Stimulated activated CD8-positive, alpha-beta memory T cell treated with anti-CD3 and anti-CD28 coated beads, Interleukin-12 subunit alpha, Interleukin-12 subunit beta, amount 100 ng/mL, for 24 hours (primary cell): ENCODE results near the gene CUX1.
"Not testable (repeated sequence)": the region's sequence is repeated elsewhere in the genome, so short reads cannot be mapped to it uniquely, and the experiment has no call there.

ENCODE experiments used
- DNase-seq: peaks from one replicate; pipeline ENCODE4 v3.0.0-alpha.2; 2020; ENCODE audit errors: extremely low read depth

The CUX1 gene

DNA sequence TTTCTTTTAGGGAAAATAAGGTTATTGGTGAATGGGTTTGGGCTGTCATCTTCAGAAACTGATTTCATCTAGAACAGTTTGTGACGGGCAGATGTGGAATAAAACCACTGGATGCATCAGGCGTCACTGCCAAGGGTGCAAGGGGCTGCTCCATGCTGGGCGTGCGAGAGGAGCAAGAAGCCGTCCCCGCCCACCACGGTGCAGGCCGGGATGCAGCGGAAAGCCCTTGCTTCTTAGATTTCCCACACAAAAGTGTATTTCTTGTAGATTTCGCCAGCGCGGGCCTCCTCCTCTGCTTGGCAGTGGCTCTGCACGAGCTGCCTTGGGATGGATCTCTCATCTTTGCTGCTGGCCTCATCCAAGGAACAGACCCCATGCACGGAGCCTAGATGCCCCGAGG lies 189.3 kb downstream of the CUX1 start:
- DNase-seq = no peak

DNA sequence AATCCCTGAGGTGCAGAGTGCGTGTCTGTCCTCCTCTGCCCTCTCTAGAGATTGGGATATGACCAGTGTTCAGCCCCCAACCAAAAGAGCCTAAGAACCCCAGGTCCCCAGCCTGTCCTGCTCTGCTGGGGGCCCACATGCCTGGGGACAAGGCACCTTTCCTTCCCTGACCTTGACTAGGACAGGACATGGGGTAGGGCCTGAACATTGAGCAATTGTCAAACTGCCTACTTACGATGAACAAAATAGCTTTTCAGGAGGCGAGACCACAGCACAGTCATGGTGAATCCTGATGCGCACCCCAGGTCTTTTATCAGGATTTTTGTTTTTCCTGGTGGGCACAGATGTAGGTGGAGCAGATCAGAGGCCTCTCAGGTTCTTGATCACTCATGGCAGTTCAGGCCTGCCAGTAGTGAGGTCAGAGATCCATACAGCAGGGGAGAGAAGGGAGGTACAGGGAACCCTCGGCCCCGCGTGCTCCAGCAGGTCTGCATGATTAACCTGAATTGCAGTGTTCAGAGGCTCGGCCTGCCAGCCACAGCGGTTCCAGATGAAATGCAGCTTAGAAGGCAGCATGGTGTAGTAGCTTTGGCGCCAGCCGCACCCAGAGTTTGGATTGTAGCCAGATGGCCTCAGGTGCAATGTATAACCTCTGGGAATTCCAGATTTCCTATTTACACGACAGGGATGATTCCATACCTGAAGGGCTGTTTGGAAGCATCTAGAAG lies 191.3 kb downstream of the CUX1 start:
- DNase-seq = no peak

DNA sequence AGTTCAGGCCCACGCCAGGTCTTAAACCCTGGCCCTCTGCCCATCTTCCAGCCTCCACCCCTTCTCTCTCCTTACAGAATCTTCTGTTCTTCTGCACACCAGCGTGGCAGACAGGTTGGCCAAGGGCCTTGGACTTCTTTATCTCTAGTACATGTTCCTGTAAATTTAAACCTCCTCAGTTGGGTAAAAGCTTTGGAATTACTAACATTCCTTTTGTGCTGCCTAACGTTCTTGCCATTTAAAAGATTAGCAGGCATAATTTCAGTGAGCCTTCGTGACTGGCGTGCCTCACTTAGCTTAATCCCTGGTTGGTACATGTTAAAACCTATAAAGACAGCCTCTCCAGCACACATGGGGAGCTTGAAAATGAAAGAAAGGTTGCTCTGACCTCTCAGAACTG lies 192.2 kb downstream of the CUX1 start:
- DNase-seq = no peak

DNA sequence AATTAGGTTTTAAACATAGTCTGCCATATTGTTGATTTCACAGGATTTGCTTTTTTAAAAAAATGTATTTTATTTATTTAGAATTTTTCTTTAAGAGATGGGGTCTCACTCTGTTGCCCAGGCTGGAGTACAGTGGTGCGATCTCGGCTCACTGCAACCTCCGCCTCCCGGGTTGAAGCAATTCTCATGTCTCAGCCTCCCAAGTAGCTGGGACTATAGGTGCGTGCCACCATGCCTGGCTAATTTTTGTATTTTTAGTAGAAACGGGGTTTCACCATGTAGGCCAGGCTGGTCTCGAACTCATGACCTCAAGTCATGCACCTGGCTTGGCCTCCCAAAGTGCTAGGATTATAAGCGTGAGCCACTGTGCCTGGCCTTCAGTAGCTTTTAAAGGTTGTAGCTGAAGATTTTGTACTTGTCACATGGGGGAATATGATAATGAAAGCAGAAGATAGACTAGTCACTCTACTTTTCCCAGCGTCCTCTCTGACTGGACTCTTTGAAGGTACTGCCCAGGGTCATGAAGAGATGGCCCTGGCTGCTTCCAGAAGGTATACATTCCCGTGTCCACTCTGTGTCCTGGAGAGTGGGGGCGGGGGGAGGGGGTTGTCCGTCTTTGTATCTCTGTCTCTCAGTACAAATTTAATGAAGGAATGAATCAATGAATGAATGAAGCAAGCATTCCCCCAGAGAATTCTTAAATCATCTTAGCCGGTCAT lies 194.8 kb downstream of the CUX1 start:
- not testable (repeated sequence) for DNase-seq

DNA sequence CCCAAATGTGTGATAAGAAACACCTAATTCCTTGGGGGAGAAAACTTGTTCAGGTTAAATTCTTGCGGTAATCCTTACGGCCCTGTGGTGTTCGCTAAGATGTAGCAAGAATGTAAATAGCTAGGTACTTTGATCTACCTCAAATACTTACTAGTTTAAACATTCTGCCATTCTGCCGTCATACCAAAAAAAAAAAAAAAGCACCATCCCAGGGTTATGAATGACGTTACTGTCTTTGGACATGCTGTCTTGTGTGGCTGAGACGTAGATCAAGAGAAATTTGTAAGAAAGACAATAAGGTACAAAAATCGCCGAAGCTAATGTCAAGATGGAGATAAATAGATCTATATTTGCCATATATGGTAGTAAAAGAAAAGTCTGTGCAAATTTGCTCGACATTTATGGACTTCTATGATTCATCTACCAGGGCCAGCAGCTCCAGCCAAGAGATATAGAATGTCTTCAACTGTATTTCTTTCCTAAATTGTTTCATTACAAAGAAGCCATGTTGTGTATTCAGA lies 195.6 kb downstream of the CUX1 start:
- DNase-seq = no peak

DNA sequence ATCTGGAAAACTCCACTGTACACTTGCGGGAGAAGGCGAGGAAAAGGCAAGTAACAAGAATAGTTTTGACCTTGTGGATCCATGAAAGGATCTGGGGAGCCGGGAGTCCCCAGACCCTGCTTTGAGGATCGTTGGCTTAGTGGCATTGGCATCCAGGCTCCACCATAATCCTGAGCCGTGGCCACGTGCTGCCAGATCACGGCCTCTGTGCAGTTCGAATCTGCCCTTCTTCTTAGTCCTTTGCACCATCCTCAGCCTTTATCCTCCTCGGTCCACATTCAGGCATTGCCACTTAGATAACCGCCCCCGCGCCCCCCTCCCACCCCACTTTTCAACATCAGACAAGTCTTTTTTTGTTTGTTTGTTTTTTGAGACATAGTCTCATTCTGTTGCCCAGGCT lies 201.4 kb downstream of the CUX1 start:
- no peak for DNase-seq

DNA sequence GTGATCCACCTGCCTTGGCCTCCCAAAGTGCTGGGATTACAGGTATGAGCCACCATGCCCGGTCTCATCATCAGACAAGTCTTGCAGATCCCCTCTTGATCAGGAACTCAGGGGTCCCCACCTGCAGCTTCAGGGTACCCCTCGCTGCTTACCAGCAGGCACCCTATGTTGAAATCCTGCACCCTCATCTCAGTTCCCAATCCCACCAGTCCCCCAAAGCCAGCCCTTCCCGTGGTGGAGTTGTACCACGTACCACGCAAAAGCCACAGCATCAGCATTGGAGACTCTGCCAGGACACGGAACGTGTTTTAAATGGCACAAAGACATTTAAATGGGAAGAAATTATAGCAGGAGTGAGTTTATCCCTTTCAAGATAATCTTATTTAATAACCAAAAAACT lies 202.0 kb downstream of the CUX1 start:
- no peak for DNase-seq

DNA sequence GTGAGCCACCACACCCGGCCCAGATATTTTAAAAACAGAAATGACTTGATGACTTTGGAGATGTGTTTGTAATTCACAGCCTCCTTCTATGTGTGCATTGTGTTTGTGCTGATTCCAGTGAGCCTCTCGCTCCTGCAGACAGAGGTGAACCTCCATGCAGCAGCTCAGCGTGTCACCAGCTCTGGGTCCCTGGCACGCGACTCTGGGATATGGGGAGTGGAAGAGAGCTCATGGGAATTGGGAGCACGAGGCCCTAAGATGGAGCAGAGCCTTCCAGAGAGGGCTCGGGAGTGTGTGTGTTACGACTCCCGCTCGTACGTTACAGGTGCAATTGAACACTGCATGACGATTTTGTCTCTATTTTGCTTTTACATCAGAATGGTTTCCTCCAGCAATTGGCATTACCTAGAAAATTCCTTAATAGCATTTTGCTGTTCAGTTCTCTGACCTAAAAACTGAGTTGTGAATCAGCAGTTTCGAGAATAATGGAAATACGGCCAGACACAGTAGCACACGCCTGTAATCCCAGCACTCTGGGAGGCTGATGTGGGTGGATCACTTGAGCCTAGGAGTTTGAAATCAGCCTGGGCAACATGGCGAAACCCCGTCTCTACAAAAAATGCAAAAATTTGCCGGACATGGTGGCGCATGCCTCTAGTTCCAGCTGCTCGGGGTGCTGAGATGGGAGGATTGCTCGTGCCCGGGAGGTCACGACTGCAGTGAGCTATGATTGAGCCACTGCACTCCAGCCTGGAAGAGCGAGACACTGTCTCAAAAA lies 204.6 kb downstream of the CUX1 start:
- no peak for DNase-seq

DNA sequence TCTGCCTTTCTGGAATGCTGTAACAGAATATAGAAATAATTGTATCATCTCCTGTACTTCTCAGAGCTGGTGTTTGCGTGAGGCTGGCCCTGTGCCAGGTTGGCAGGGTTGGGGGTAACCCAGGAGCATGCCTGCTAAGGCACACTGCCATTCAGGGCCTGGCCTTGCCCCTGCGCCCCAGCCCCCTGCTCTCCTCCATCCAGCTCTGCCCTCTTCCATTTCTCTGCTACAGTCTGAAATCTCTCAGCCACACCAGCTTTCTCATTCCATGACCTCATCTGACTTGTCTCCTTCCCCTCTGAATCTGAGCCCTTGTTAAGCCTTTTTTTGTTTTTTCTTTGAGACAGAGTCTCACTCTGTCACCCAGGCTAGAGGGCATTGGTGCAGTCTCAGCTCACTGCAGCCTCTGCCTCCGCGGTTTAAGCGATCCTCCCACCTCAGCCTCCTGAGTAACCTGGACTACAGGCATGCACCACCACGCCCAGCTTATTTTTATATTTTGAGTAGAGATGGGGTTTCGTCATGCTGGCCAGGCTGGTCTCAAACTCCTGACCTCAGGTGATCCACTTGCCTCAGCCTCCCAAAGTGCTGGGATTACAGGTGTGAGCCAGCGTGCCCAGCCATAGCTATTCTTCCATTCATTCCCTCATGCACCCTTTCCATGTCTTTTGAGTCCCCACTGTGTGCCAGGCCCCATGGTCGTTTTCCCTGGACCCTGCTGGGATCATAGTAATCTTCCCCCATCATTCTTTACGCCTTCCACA lies 206.8 kb downstream of the CUX1 start:
- no peak for DNase-seq

DNA sequence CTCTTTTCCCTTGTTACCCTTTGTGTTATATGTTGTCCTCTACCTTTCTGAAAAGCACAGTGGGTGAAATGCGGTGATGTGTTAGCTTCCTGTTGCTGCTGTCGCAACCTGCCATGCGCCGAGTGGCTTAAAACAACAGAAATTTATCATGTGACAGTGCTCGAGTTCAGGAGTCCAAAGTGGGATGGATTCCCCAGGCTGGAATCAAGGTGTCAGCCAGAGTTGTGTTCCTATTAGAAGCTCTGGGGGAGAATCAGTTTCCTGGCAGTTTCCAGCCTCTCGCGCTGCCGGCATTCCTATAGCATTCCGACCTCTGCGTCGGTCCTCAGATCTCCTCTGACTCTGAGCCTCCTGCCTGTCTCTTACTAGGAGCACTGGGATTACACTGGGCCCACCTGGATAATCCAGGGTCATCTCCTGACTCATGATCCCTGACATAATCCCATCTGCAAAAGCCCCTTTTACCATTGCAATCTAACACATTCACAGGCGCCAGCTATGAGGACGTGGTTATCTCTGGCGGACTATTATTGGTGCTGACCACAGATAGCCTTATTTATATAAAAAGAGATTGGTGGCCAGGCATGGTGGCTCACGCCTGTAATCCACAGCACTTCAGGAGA lies 207.5 kb downstream of the CUX1 start:
- DNase-seq = no peak

DNA sequence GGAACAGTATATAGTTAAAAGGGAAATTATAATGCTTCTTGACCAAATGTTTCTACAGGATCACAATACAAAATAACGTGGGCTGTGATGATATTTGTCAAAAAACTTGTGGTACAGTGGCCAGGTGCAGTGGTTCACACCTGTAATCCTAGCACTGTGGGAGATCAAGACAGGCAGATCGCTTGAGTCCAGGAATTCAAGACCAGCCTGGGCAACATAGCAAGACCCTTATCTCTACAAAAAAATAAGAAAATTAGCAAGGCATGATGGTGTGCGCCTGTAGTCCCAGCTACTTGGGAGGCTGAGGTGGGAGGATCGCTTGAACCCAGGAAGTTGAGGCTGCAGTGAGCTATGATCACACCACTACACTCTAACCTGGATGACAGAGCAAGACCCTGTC lies 208.4 kb downstream of the CUX1 start:
- not testable (repeated sequence) for DNase-seq

DNA sequence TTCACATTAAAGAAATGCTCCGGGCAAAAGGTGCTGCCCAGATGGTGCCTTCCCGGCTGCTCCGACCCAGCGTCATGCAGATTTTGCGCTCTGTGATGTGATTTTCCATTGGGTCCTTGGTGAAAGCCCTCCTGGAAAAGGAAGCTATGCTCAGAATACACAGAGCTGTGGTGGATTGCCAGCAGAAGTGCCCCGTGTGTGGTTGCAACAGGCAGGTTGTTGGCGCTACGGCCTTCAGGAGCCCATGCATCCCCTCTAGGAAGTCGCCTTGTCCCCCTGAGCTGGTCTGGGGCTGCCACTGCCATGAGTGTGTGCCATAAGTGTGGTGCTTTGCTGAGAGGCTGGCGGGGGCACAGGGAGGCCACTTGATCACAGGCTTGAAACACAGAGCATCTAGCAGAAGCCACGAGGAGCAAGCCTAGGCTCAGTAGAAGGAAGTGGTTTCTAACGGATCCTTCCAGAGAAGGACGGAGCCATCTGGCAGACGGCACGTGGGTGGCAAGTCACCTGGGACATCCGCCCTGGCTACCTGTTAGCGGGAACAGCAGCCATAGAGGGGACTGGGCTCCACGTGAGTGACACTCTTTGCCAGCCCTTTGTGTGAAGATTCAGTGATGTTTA lies 210.9 kb downstream of the CUX1 start:
- DNase-seq = no peak

DNA sequence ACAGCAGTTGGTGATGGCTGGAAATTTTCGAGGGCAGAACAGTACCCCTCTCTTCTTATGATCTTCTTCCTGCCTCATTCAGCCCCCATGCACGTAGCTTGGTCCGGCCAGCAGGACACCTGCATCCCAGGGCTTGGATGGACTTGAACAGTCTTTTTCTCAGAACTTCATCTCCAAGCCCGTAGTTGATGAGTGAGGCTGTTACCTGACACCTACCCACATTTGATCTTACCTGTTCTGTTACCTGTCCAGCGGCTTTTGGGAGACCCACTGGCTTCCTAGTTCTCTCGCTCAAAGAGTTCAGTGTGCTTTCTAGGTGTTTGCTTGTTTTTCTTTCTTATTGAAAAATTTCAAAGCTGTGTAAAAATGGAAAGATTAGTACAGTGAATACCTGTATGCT lies 212.2 kb downstream of the CUX1 start:
- DNase-seq = no peak

DNA sequence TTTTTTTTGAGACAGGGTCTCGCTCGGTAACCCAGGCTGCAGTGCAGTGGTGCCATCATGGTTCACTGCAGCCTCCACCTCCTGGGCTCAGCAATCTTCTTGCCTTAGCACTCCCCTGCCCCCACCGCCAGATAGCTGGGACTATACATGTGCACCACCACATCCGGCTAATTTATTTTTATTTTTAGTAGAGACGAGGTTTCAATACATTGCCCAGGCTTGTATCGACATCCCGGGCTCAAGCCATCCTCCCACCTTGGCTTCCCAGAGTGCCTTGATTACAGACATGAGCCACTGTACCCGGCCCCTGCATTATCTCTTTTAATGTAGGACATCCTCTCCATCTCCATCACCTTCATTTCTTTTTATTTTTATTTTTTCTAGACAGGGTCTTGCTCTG lies 213.3 kb downstream of the CUX1 start:
- DNase-seq = no peak

DNA sequence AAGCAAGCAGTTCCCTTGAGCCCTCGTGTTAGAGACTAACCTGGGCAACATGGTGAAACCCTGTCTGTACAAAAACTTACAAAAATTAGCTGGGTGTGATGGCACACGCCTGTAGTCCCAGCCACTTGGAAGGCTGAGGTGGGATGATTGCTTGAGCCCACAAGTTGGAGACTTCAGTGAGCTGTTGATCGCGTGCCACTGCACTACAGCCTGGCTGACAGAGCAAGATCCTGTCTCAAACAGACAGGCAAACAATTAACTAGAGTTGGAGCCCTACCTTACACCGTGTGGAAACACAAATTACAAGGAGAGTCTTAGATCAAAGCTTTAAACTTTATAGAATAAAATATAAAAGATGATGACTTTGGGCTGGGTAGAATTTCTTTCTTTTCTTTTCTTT lies 219.5 kb downstream of the CUX1 start:
- no peak for DNase-seq

DNA sequence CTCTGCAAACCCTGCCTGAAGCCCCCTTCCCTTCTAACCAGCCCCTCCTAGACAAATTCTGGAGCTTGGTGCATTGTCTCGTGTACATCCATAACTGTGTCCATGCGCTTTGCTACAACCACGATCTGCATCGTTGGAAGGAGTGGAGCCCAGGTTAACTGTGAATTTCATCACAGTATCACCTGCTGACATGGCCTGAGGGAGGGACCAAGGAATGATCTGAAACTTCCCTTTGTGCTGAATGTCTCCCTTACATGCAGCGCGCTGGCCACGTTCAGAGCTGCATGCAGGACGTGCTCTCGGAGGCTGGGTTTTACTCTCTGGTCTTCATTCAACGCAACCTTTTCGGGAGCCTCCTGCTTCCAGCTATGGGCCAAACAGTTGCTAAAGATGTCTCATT lies 222.3 kb downstream of the CUX1 start:
- no peak for DNase-seq

DNA sequence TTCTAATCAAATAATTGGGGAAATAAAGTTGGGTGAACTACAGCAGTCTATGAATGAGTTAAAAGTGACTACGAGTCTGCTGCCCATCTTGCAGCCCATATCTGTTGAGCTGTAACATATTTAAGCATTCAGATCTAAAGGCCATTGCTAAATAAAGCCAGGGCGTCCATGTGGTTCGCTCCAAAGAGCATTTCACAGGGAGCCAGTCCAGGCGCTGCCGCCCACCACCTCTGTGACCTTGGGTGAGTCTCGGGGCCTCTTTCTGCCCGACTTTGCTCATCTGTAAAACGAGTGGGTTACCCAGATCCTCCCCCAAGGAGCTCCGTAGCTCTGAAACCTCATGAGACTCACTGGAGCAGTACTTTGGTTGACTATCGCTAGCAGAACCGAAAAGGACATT lies 223.1 kb downstream of the CUX1 start:
- no peak for DNase-seq

DNA sequence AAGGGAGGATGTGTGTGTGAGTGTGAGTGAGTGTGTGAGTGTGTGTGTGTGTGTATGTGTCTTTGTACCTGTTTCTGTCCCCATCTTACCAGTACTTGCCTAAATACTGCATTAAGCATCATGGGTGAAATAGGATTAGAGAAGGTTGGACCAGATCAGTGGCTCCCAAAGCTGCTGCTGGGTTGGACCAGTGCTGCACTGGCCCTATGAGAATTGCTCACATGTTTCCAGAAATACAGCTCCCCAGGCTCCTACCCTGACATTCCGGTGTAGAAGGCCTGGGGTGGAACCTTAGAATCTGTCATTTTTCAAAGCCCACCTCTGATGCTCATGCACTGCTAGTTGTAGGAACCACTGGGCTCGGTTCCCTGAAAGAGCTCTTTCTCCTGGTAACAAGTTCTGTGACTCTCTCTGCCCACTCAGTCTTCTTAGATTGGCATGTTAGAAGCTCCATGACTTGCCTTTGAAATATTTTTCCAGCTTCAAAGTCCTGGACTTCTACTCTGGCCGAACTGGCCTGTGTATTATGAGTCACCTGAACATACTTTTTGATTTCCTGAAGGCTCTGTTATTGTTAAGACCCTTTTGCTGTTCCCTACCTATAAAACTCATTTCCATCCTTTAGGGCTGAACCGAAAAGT lies 224.7 kb downstream of the CUX1 start:
- no peak for DNase-seq

DNA sequence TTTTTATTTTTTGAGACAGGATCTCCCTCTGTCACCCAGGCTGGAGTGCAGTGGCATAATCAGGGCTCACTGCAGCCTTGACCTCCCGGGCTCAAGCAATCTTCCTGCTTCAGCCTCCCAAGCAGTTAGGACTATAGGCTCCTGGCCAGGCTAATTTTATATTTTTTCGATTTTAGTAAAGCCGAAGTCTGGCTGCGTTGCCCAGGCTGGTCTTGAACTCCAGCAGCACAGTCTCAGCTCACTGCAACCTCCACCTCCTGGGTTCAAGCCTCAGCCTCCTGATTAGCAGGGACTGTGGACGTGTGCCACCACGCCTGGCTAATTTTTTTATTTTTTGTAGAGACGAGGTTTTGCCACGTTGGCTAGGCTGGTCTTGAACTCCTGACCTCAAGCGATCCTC lies 225.4 kb downstream of the CUX1 start:
- not testable (repeated sequence) for DNase-seq

DNA sequence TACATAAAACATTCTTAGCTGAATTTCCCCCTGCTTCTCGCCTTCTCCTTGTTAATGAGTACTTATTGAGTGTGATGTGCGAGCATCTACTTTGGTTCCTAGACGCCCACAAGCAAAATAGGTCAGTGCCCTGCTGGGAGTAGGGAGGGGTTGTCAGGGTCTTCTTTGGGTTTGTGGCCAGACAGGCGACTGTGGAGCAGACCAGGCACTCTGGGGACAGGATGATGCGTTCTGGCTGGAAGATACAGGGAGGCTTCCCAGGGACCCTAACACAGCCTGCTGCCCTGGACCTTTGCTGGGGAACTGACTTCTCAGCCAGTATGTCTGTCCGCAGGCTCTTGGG lies 227.2 kb downstream of the CUX1 start:
- DNase-seq = no peak
